Measurements from ENCODE around the gene GSS.

The GSS gene

DNA sequence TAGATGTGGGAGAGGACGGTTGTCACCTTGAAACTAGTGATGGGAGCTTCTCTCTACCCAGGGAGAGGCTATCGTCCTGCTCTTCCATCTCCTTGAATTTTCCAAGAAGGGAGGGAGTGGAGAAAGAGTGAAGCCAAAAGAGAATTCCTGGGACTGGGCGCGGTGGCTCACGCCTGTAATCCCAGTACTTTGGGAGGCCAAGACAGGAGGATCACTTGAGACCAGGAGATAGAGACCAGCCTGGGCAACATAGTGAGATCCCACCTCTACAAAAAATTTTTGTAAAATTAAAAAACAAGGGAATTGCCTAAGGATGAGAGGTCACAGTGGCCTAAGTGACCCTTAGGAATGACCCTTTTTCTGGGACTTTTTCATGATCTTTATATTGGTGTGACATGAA, 8.9 kb upstream of the GSS start:
- POLR2A ChIA-PET, result no interaction called here
- TF ChIP-seq ELF4 (IDR thresholded peaks at IDR 0.05) (no peak), SUZ12 (IDR thresholded peaks at IDR 0.05) (no peak), BHLHE40 (IDR thresholded peaks at IDR 0.05; ENCODE audit: borderline replicate concordance) (no peak), CTBP1 (IDR thresholded peaks at IDR 0.05; ENCODE audit: borderline replicate concordance) (no peak), FOXM1 (IDR thresholded peaks at IDR 0.05; ENCODE audit: borderline replicate concordance) (no peak)
- CTCF ChIA-PET, result interaction anchor here (0.9 kb wide), 1 partner anchor 90 kb away, joined by 3 read pairs; no protein-coding TSS in a partner anchor
- no peak for DNase-seq (ENCODE audit: extremely low spot score)

DNA sequence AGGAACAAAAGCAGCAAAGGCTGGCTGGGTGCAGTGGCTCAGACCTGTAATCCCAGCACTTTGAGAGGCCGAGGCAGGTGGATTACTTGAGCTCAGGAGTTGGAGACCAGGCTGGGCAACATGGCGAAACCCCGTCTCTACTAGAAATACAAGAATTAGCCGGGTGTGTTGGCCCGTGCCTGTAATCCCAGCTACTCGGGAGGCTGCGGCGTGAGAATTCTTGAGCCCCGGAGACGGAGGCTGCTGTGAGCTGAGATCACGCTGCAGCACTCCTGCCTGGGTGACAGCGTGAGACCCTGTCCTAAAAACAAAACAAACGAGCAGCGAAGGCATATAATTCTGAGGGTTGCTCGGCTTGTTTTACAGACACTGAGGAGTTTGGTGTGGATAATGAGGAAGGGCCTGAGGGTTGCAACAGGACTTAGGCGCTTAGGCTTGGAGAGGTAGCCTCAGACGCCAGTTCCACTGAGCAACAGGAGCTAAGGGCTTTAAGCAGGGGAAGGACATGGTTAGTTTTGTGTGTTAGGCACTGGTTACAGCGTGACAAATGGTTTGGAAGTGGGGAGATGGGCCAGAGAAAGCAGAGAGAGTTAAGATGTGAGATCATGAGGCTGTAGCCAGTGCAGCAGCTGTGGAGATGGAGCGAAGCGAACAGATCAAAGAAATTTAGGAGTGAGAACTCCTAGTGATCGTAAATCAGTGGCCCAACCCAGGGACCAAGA, 1.3 kb upstream of the GSS start:
- DNase-seq (ENCODE audit: extremely low spot score), result no peak
- ChIA-PET CTCF (interaction anchor here (0.6 to 1.4 kb wide), 3 partner anchors 83 to 140 kb away, joined by 3 to 4 read pairs (median 3); no protein-coding TSS in a partner anchor), POLR2A (interaction anchor here (1.3 kb wide), 1 partner anchor 81 kb away, joined by 3 read pairs; the partner anchor contains the start of gene ACSS2)
- TF ChIP-seq HDGF (IDR thresholded peaks at IDR 0.05; ENCODE audit: borderline replicate concordance) (no peak), BHLHE40 (IDR thresholded peaks at IDR 0.05; ENCODE audit: borderline replicate concordance) (no peak), ZNF384 (IDR thresholded peaks at IDR 0.05) (no peak), SUZ12 (IDR thresholded peaks at IDR 0.05) (no peak), LEF1 (IDR thresholded peaks at IDR 0.05; ENCODE audit: borderline replicate concordance) (no peak), L3MBTL2 (conservative IDR thresholded peaks at IDR 0.05) (no peak), NFRKB (IDR thresholded peaks at IDR 0.05) (no peak), CTBP1 (IDR thresholded peaks at IDR 0.05; ENCODE audit: borderline replicate concordance) (no peak)

DNA sequence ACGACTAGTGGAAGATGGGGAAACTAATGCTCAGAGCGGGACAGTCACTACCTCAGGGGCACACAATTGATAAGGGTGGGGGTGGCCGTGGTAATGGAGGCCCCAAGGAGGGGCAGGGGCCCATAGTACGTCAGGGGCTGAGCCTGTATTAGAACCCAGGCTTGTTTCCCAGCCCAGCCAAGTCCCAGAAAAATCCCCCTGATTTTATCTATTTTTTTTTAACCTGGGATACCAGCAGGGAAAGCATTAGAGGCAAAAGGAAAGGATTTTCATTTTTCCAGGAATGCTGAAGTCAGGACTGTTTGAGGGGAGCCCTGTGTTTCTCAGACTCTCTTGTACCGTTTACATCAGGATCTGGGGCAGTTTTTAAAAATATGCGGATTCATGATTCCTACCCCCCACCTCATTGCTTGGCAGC, 444 bp upstream of the GSS start:
- POLR2A ChIA-PET, result interaction anchor here (0.6 to 1.9 kb wide), 13 partner anchors 10 to 514 kb away, joined by 3 to 16 read pairs (median 4); partner anchors contain the start of genes ACSS2 and GGT7
- DNase-seq (ENCODE audit: extremely low spot score), result no peak
- no peak for TF ChIP-seq ZNF384 (IDR thresholded peaks at IDR 0.05)
- no peak for TF ChIP-seq FOXM1 (IDR thresholded peaks at IDR 0.05; ENCODE audit: borderline replicate concordance)
- no peak for TF ChIP-seq L3MBTL2 (conservative IDR thresholded peaks at IDR 0.05)
- TF ChIP-seq SP1 (IDR thresholded peaks at IDR 0.05), result no peak
- TF ChIP-seq CTBP1 (IDR thresholded peaks at IDR 0.05; ENCODE audit: borderline replicate concordance), result no peak
- no peak for TF ChIP-seq BHLHE40 (IDR thresholded peaks at IDR 0.05; ENCODE audit: borderline replicate concordance)
- TF ChIP-seq SUZ12 (IDR thresholded peaks at IDR 0.05), result no peak
- no peak for TF ChIP-seq LEF1 (IDR thresholded peaks at IDR 0.05; ENCODE audit: borderline replicate concordance)
- no peak for TF ChIP-seq NFRKB (IDR thresholded peaks at IDR 0.05)
- no peak for TF ChIP-seq FOXA1 (IDR thresholded peaks at IDR 0.05)
- no peak for TF ChIP-seq HDGF (IDR thresholded peaks at IDR 0.05; ENCODE audit: borderline replicate concordance)
- TF ChIP-seq, protein P1, sequence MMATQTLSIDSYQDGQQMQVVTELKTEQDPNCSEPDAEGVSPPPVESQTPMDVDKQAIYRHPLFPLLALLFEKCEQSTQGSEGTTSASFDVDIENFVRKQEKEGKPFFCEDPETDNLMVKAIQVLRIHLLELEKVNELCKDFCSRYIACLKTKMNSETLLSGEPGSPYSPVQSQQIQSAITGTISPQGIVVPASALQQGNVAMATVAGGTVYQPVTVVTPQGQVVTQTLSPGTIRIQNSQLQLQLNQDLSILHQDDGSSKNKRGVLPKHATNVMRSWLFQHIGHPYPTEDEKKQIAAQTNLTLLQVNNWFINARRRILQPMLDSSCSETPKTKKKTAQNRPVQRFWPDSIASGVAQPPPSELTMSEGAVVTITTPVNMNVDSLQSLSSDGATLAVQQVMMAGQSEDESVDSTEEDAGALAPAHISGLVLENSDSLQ (IDR thresholded peaks at IDR 0.05), result no peak
- TF ChIP-seq ARNT (IDR thresholded peaks at IDR 0.05), result no peak
- no peak for TF ChIP-seq ELF4 (IDR thresholded peaks at IDR 0.05)
- TF ChIP-seq FOXK2 (IDR thresholded peaks at IDR 0.05), result no peak
- TF ChIP-seq TARDBP (IDR thresholded peaks at IDR 0.05), result no peak
- CTCF ChIA-PET, result interaction anchor here (0.7 to 1.5 kb wide), 3 partner anchors 81 to 1039 kb away, joined by 3 to 4 read pairs (median 3); no protein-coding TSS in a partner anchor

DNA sequence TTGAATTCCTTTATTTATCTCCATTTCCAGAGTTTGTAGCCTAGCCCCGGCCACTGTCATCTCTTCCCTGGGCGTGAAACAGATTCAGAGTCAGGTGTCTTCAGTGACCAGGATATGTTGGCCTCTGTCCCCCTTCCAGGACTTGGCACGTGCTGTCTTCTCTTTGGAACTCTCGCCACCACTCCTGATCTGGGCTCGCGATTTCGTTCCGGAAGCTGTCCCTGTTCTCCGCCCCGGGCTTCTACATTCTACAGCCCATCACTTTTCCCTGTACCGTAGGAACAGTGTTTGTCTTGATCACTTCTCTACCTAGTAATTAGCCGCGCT, 739 bp downstream of the GSS start:
- peak; percentile 30 for DNase-seq (ENCODE audit: extremely low spot score)
- POLR2A ChIA-PET, result interaction anchor here (0.7 to 1.9 kb wide), 6 partner anchors 9 to 188 kb away, joined by 3 to 16 read pairs (median 4); partner anchors contain the start of gene ACSS2
- CTCF ChIA-PET, result interaction anchor here (1.5 kb wide), 1 partner anchor 79 kb away, joined by 4 read pairs; no protein-coding TSS in a partner anchor
- TF ChIP-seq SUZ12 (IDR thresholded peaks at IDR 0.05), result no peak
- no peak for TF ChIP-seq FOXK2 (IDR thresholded peaks at IDR 0.05)
- TF ChIP-seq L3MBTL2 (conservative IDR thresholded peaks at IDR 0.05), result peak; percentile 60
- TF ChIP-seq BHLHE40 (IDR thresholded peaks at IDR 0.05; ENCODE audit: borderline replicate concordance), result no peak

DNA sequence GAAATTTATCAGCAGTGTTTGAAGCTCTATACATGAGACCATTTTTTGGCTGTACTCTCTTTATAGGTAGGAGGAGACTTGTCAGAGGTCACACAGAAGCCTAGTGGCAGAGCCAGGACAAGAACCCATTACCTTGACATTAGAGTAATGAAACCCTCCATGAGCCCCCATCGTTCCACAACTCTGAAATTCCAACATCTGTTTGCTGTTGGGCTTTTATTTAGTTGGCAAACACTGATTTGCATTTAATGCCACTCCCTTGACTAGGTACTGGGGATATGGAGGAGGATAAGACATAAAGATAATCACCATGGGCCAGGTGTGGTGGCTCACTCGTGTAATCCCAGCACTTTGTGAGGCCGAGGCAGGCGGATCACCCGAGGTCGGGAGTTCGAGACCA, 1.6 kb downstream of the GSS start:
- CTCF ChIA-PET, result no interaction called here
- no peak for TF ChIP-seq SP1 (IDR thresholded peaks at IDR 0.05)
- no peak for TF ChIP-seq TARDBP (IDR thresholded peaks at IDR 0.05)
- no peak for TF ChIP-seq FOXK2 (IDR thresholded peaks at IDR 0.05)
- TF ChIP-seq SUZ12 (IDR thresholded peaks at IDR 0.05), result no peak
- no peak for TF ChIP-seq NFRKB (IDR thresholded peaks at IDR 0.05)
- TF ChIP-seq ARNT (IDR thresholded peaks at IDR 0.05), result no peak
- TF ChIP-seq LEF1 (IDR thresholded peaks at IDR 0.05; ENCODE audit: borderline replicate concordance), result no peak
- POLR2A ChIA-PET, result no interaction called here
- DNase-seq (ENCODE audit: extremely low spot score), result no peak

DNA sequence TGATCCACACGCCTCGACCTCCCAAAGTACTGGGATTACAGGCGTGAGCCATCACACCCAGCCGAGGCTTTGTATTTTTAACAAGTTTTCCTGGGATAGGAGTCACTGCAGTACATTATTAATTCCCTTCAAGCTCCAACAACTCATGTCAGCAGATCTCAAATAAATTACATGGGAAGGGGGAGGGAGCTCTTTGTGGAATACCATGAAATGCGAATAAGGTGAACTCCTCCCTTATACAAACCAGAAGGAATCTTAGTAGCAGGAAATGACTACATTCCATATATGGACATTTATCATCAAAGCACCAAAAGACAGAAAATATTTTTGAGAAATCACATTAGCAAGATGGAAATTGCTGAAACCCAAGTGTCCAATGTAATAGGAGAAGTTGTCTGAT, 2.9 kb downstream of the GSS start:
- ChIA-PET POLR2A (no interaction called here), CTCF (no interaction called here)
- TF ChIP-seq HDGF (IDR thresholded peaks at IDR 0.05; ENCODE audit: borderline replicate concordance) (no peak), SP1 (IDR thresholded peaks at IDR 0.05) (no peak), CTBP1 (IDR thresholded peaks at IDR 0.05; ENCODE audit: borderline replicate concordance) (no peak), NFRKB (IDR thresholded peaks at IDR 0.05) (no peak), FOXM1 (IDR thresholded peaks at IDR 0.05; ENCODE audit: borderline replicate concordance) (no peak)
- TF ChIP-seq, protein P1 (IDR thresholded peaks at IDR 0.05), result no peak
- no peak for DNase-seq (ENCODE audit: extremely low spot score)

DNA sequence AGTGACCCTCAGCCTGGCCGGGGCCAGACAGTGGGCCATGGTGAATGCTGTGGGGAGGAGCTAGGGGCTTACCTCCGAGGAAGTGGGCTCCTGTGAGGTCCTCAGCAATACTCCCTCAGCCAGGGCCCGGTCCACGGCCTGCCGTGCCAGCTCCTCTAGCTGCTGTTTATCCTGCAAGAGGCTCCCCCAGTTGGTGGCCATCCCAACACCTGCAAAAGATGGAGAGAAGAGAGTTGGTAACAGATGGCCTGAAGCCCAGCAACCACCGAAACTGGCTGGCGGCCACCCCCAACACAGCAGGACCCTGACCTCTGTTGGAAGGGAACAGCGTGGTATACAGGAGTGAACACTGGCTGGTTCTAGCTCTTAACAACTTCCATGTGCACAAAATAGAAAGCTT, 4.0 kb downstream of the GSS start:
- DNase-seq (ENCODE audit: extremely low spot score), result no peak
- ChIA-PET CTCF (interaction anchor here (1.7 kb wide), 1 partner anchor 10 kb away, joined by 3 read pairs; no protein-coding TSS in a partner anchor), POLR2A (interaction anchor here (1.1 kb wide), 1 partner anchor 10 kb away, joined by 3 read pairs; no protein-coding TSS in a partner anchor)
- TF ChIP-seq NFRKB (IDR thresholded peaks at IDR 0.05) (no peak), ZNF384 (IDR thresholded peaks at IDR 0.05) (no peak), LEF1 (IDR thresholded peaks at IDR 0.05; ENCODE audit: borderline replicate concordance) (no peak), SP1 (IDR thresholded peaks at IDR 0.05) (no peak), BHLHE40 (IDR thresholded peaks at IDR 0.05; ENCODE audit: borderline replicate concordance) (no peak), FOXA1 (IDR thresholded peaks at IDR 0.05) (no peak), L3MBTL2 (conservative IDR thresholded peaks at IDR 0.05) (no peak), ELF4 (IDR thresholded peaks at IDR 0.05) (no peak)
